HEK293T (cell line): Measurements from ENCODE around the gene CD164L2.
A peak's percentile ranks its signal among the peaks of the same experiment; 100 is the strongest.

Source experiments
- CTCF ChIA-PET: fragments of 350-600 bp; formaldehyde crosslinking; extraction: SDS; loops from one replicate; lab custom pipeline; 2021; ENCODE audit warnings: antibody characterized with exemption, inconsistent platforms; lab: Yijun Ruan, JAX
- POLR2A ChIA-PET: fragments of 350-600 bp; formaldehyde crosslinking; extraction: SDS; loops from one replicate; lab custom pipeline; 2020; ENCODE audit warnings: antibody characterized with exemption, inconsistent platforms; lab: Yijun Ruan, JAX
- DNase-seq: peaks from one replicate; pipeline ENCODE4 v3.0.0; 2012; ENCODE audit warnings: mixed read lengths; ENCODE audit errors: extremely low spot score
- ARNT ChIP-seq: fragments of 450-650 bp; IDR thresholded peaks from 2 replicates; pipeline ENCODE4 v1.6.1; 2017; ENCODE audit warnings: mild to moderate bottlenecking
- BHLHE40 ChIP-seq: fragments of 450-650 bp; IDR thresholded peaks from 2 replicates; pipeline ENCODE4 v1.6.1; 2016; ENCODE audit warnings: mild to moderate bottlenecking, moderate library complexity, borderline replicate concordance
- CTBP1 ChIP-seq: fragments of 450-650 bp; IDR thresholded peaks from 2 replicates; pipeline ENCODE4 v1.6.1; 2016; ENCODE audit warnings: borderline replicate concordance
- ELF4 ChIP-seq: fragments of 450-650 bp; IDR thresholded peaks from 2 replicates; pipeline ENCODE4 v1.6.1; 2017; ENCODE audit warnings: antibody characterized with exemption
- FOXA1 ChIP-seq: fragments of 450-650 bp; IDR thresholded peaks from 2 replicates; pipeline ENCODE4 v1.6.1; 2016; ENCODE audit warnings: mild to moderate bottlenecking
- FOXK2 ChIP-seq: fragments of 450-650 bp; IDR thresholded peaks from 2 replicates; pipeline ENCODE4 v1.6.1; 2016; ENCODE audit warnings: mild to moderate bottlenecking
- FOXM1 ChIP-seq: fragments of 450-650 bp; IDR thresholded peaks from 2 replicates; pipeline ENCODE4 v1.6.1; 2017; ENCODE audit warnings: mild to moderate bottlenecking, borderline replicate concordance
- HDGF ChIP-seq: fragments of 450-650 bp; IDR thresholded peaks from 2 replicates; pipeline ENCODE4 v1.6.1; 2017; ENCODE audit warnings: antibody characterized with exemption, borderline replicate concordance
- L3MBTL2 ChIP-seq: fragments of 450-650 bp; conservative IDR thresholded peaks from 2 replicates; pipeline ENCODE4 v1.6.1; 2016; ENCODE audit warnings: mild to moderate bottlenecking
- LEF1 ChIP-seq: fragments of 450-650 bp; IDR thresholded peaks from 2 replicates; pipeline ENCODE4 v1.6.1; 2017; ENCODE audit warnings: mild to moderate bottlenecking, borderline replicate concordance
- NFRKB ChIP-seq: fragments of 450-650 bp; IDR thresholded peaks from 2 replicates; pipeline ENCODE4 v1.6.1; 2016; ENCODE audit warnings: mild to moderate bottlenecking, moderate library complexity
- PKNOX1 ChIP-seq: fragments of 450-650 bp; IDR thresholded peaks from 2 replicates; pipeline ENCODE4 v1.6.1; 2016
- SP1 ChIP-seq: fragments of 450-650 bp; IDR thresholded peaks from 2 replicates; pipeline ENCODE4 v1.6.1; 2017
- SUZ12 ChIP-seq: fragments of 450-650 bp; IDR thresholded peaks from 2 replicates; pipeline ENCODE4 v1.6.1; 2016; ENCODE audit warnings: mild to moderate bottlenecking
- TARDBP ChIP-seq: fragments of 450-650 bp; IDR thresholded peaks from 2 replicates; pipeline ENCODE4 v1.6.1; 2016
- ZNF384 ChIP-seq: fragments of 450-650 bp; IDR thresholded peaks from 2 replicates; pipeline ENCODE4 v1.6.1; 2016

CD164L2 gene

GRCh38 chr1:27348861-27349783 lies 34.0 kb downstream of the CD164L2 start:
- TF ChIP-seq CTBP1: no peak
- TF ChIP-seq PKNOX1: no peak
- no peak for TF ChIP-seq SUZ12
- TF ChIP-seq L3MBTL2: peak; percentile 72
- no peak for TF ChIP-seq TARDBP
- no peak for TF ChIP-seq LEF1
- TF ChIP-seq HDGF: no peak
- TF ChIP-seq FOXM1: no peak
- TF ChIP-seq ELF4: no peak
- peak; percentile 77 for DNase-seq
- CTCF ChIA-PET: interaction anchor here (1.3 kb wide), 1 partner anchor 9 kb away, joined by 3 read pairs; no protein-coding TSS in a partner anchor
- POLR2A ChIA-PET: interaction anchor here (3.8 kb wide), 1 partner anchor 16 kb away, joined by 26 read pairs; the partner anchor contains the start of gene MAP3K6

- TF ChIP-seq CTBP1 (no peak), FOXA1 (no peak), ELF4 (no peak), L3MBTL2 (no peak), HDGF (no peak), ZNF384 (no peak), NFRKB (no peak), SP1 (no peak), LEF1 (no peak), PKNOX1 (no peak), TARDBP (no peak), FOXK2 (no peak), ARNT (no peak), SUZ12 (no peak), BHLHE40 (no peak)
- CTCF ChIA-PET: interaction anchor here (1.0 to 1.4 kb wide), 2 partner anchors 10 to 14 kb away, joined by 4 read pairs; no protein-coding TSS in a partner anchor
- no peak for DNase-seq
- POLR2A ChIA-PET: interaction anchor here (1.8 kb wide), 1 partner anchor 19 kb away, joined by 8 read pairs; the partner anchor contains the start of gene MAP3K6
Observed at GRCh38 chr1:27346991-27347624, 36.0 kb downstream of the CD164L2 start.

- POLR2A ChIA-PET: interaction anchor here (1.8 kb wide), 1 partner anchor 20 kb away, joined by 8 read pairs; the partner anchor contains the start of gene MAP3K6
- no peak for DNase-seq
- no peak for TF ChIP-seq FOXA1
- no peak for TF ChIP-seq PKNOX1
- no peak for TF ChIP-seq BHLHE40
- TF ChIP-seq L3MBTL2: no peak
- no peak for TF ChIP-seq ARNT
- no peak for TF ChIP-seq ZNF384
- TF ChIP-seq NFRKB: no peak
- TF ChIP-seq CTBP1: no peak
- no peak for TF ChIP-seq FOXM1
- no peak for TF ChIP-seq HDGF
- no peak for TF ChIP-seq SUZ12
- CTCF ChIA-PET: interaction anchor here (1.4 kb wide), 1 partner anchor 13 kb away, joined by 4 read pairs; no protein-coding TSS in a partner anchor
Observed at GRCh38 chr1:27346357-27346756, 36.8 kb downstream of the CD164L2 start.

GRCh38 chr1:27345272-27345671 lies 37.9 kb downstream of the CD164L2 start:
- TF ChIP-seq PKNOX1: no peak
- no peak for TF ChIP-seq HDGF
- TF ChIP-seq TARDBP: no peak
- no peak for TF ChIP-seq NFRKB
- TF ChIP-seq SP1: no peak
- no peak for TF ChIP-seq FOXA1
- no peak for TF ChIP-seq FOXM1
- TF ChIP-seq ARNT: no peak
- TF ChIP-seq FOXK2: no peak
- ChIA-PET POLR2A (interaction anchor here (1.4 to 1.5 kb wide), 2 partner anchors 9 to 22 kb away, joined by 3 to 4 read pairs; no protein-coding TSS in a partner anchor), CTCF (interaction anchor here (0.6 kb wide), 1 partner anchor 415 kb away, joined by 3 read pairs; no protein-coding TSS in a partner anchor)
- no peak for DNase-seq

GRCh38 chr1:27343639-27344025 lies 39.5 kb downstream of the CD164L2 start:
- ChIA-PET CTCF (interaction anchor here (0.9 to 1.1 kb wide), 3 partner anchors 11 to 23 kb away, joined by 3 to 7 read pairs (median 6); partner anchors contain the start of gene MAP3K6), POLR2A (no interaction called here)
- TF ChIP-seq CTBP1 (no peak), SP1 (no peak), L3MBTL2 (no peak), BHLHE40 (no peak), HDGF (no peak), LEF1 (no peak), ARNT (no peak), FOXA1 (no peak), NFRKB (no peak), SUZ12 (no peak), TARDBP (no peak), FOXM1 (no peak), FOXK2 (no peak), ELF4 (no peak)
- no peak for DNase-seq
